WTC11 (cell line): ENCODE measurements around the gene MTA3. TPM values are rescaled to one million over a fixed set of nuclear protein-coding genes. Genes with fewer than 3 reads are reported as not detected.

Source experiments
- ATAC-seq: fragments of 200-7000 bp; cut with Tn5 transposase; 2 replicates; pipeline ENCODE4 v1.10.0; 2021; ENCODE audit warnings: mild to moderate bottlenecking, moderate library complexity
- CTCF ChIA-PET: fragments of 300-600 bp; sonication (Branson Sonifier 250); formaldehyde crosslinking; loops from one replicate; lab custom pipeline; 2021; ENCODE audit warnings: antibody characterized with exemption; lab: Charles Lee
- POLR2A ChIA-PET: fragments of 350-600 bp; sonication (Branson Sonifier 250); formaldehyde crosslinking; loops from one replicate; lab custom pipeline; 2021; ENCODE audit warnings: antibody characterized with exemption; lab: Charles Lee
- DNase-seq: peaks from one replicate; pipeline ENCODE4 v3.0.0; 2021; ENCODE audit warnings: low spot score
- H3K27ac Mint-ChIP-seq: 2 replicates; pipeline ENCODE4 v1.8.0; 2021; ENCODE audit warnings: mixed read lengths
- H3K27me3 Mint-ChIP-seq: 2 replicates; pipeline ENCODE4 v1.8.0; 2021; ENCODE audit warnings: low read depth, mild to moderate bottlenecking, moderate library complexity, mixed read lengths
- H3K36me3 Mint-ChIP-seq: 2 replicates; pipeline ENCODE4 v1.8.0; 2021; ENCODE audit warnings: mixed read lengths
- H3K4me1 Mint-ChIP-seq: 2 replicates; pipeline ENCODE4 v1.8.0; 2022; ENCODE audit warnings: mixed read lengths
- H3K4me3 Mint-ChIP-seq: 2 replicates; pipeline ENCODE4 v1.8.0; 2021; ENCODE audit warnings: mild to moderate bottlenecking, moderate library complexity, mixed read lengths
- H3K9me3 Mint-ChIP-seq: 2 replicates; pipeline ENCODE4 v1.8.0; 2021; ENCODE audit warnings: mixed read lengths
- CBFB ChIP-seq: sonication (generic); formaldehyde crosslinking; IDR thresholded peaks from 2 replicates; pipeline ENCODE4 v1.8.1; 2022; ENCODE audit warnings: mild to moderate bottlenecking, low read depth, missing genetic modification reagents
- CREM ChIP-seq: sonication (generic); formaldehyde crosslinking; IDR thresholded peaks from 2 replicates; pipeline ENCODE4 v1.8.1; 2022; ENCODE audit warnings: mild to moderate bottlenecking, missing genetic modification reagents, moderate library complexity
- EMX1 ChIP-seq: fragments of 250-450 bp; sonication (Bioruptor Pico); IDR thresholded peaks from 2 replicates; pipeline ENCODE4 v1.8.0; 2021; ENCODE audit warnings: mild to moderate bottlenecking
- GRHL2 ChIP-seq: fragments of 250-450 bp; sonication (Bioruptor Pico); IDR thresholded peaks from 2 replicates; pipeline ENCODE4 v1.8.0; 2022; ENCODE audit warnings: mild to moderate bottlenecking, moderate library complexity; ENCODE audit not compliant: insufficient replicate concordance, severe bottlenecking
- GTF2I ChIP-seq: fragments of 250-450 bp; sonication (Bioruptor Pico); conservative IDR thresholded peaks from 2 replicates; pipeline ENCODE4 v1.4.0; 2021; ENCODE audit warnings: mild to moderate bottlenecking
- PRRX2 ChIP-seq: fragments of 250-450 bp; sonication (Bioruptor Pico); IDR thresholded peaks from 2 replicates; pipeline ENCODE4 v1.8.0; 2021; ENCODE audit warnings: mild to moderate bottlenecking
- RORB ChIP-seq: fragments of 250-450 bp; sonication (Bioruptor Pico); IDR thresholded peaks from 2 replicates; pipeline ENCODE4 v1.9.0; 2021; ENCODE audit warnings: mild to moderate bottlenecking
- SMAD4 ChIP-seq: sonication (generic); formaldehyde crosslinking; IDR thresholded peaks from 2 replicates; pipeline ENCODE4 v1.8.0; 2022; ENCODE audit warnings: mild to moderate bottlenecking, missing genetic modification reagents
- ZNF416 ChIP-seq: fragments of 250-450 bp; sonication (Bioruptor Pico); IDR thresholded peaks from 2 replicates; pipeline ENCODE4 v1.9.0; 2021; ENCODE audit warnings: mild to moderate bottlenecking, inconsistent platforms
- total RNA-seq: library from RNA; stranded (reverse); gene quantifications from 3 replicates; pipeline ENCODE4 v1.2.3, GENCODE V29; 2021
- TF ChIP-seq, protein P1 (sequence below): sonication (generic); formaldehyde crosslinking; IDR thresholded peaks from 2 replicates; pipeline ENCODE4 v1.8.1; 2023; ENCODE audit warnings: mild to moderate bottlenecking, missing genetic modification reagents
- TF ChIP-seq, protein P2 (sequence below): fragments of 250-450 bp; sonication (Bioruptor Pico); IDR thresholded peaks from 2 replicates; pipeline ENCODE4 v1.8.0; 2021; ENCODE audit warnings: mild to moderate bottlenecking
- TF ChIP-seq, protein P3 (sequence below): fragments of 250-450 bp; sonication (Bioruptor Pico); IDR thresholded peaks from 2 replicates; pipeline ENCODE4 v1.9.0; 2021; ENCODE audit warnings: mild to moderate bottlenecking, borderline replicate concordance
- TF ChIP-seq, protein P4 (sequence below): sonication (generic); formaldehyde crosslinking; IDR thresholded peaks from 2 replicates; pipeline ENCODE4 v1.8.0; 2022; ENCODE audit warnings: mild to moderate bottlenecking, missing genetic modification reagents
- TF ChIP-seq, protein P5 (sequence below): sonication (generic); formaldehyde crosslinking; IDR thresholded peaks from 2 replicates; pipeline ENCODE4 v1.8.1; 2022; ENCODE audit warnings: mild to moderate bottlenecking, missing genetic modification reagents, moderate library complexity, borderline replicate concordance
- TF ChIP-seq, protein P6 (sequence below): sonication (generic); formaldehyde crosslinking; IDR thresholded peaks from 2 replicates; pipeline ENCODE4 v1.8.1; 2022; ENCODE audit warnings: low read depth, missing genetic modification reagents, borderline replicate concordance

The MTA3 gene
- total RNA-seq, 1 experiment from 2014 or later: 153 TPM

DNA sequence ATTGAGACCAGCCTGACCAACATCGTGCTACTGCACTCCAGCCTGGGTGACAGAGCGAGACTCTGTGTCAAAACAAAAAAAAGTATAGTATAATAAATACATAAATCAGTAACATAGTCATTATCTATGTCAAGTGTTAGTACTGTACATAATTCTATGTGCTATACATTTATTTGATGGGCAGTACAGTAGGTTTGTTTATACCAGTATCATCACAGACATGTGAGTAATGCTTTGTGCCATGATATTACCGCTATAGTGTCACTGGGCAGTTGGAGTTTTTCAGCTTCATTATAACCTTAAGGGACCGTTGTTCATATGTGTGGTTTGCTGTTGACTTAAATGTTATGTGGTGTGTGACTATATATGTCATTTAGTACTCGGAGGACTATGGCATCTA is 24.9 kb downstream of the MTA3 start:
- Mint-ChIP-seq H3K4me1 (peaks cover 12% of the 10 kb centered on the region), H3K27me3 (no peaks in the 10 kb centered on the region), H3K36me3 (peaks cover 35% of the 10 kb centered on the region), H3K27ac (no peak overlapping the region), H3K4me3 (no peak overlapping the region), H3K9me3 (peaks cover 4% of the 10 kb centered on the region; the same call in 1 of the 2 replicates)
- DNase-seq (no peak), ATAC-seq (no peak)
- POLR2A ChIA-PET: no interaction called here
- CTCF ChIA-PET: no interaction called here
- TF ChIP-seq PRRX2 (no peak), GRHL2 (CRISPR knock-in tag) (no peak), CREM (CRISPR knock-in tag) (no peak), RORB (CRISPR knock-in tag) (no peak), ZNF416 (CRISPR knock-in tag) (no peak)
- TF ChIP-seq, protein P1, sequence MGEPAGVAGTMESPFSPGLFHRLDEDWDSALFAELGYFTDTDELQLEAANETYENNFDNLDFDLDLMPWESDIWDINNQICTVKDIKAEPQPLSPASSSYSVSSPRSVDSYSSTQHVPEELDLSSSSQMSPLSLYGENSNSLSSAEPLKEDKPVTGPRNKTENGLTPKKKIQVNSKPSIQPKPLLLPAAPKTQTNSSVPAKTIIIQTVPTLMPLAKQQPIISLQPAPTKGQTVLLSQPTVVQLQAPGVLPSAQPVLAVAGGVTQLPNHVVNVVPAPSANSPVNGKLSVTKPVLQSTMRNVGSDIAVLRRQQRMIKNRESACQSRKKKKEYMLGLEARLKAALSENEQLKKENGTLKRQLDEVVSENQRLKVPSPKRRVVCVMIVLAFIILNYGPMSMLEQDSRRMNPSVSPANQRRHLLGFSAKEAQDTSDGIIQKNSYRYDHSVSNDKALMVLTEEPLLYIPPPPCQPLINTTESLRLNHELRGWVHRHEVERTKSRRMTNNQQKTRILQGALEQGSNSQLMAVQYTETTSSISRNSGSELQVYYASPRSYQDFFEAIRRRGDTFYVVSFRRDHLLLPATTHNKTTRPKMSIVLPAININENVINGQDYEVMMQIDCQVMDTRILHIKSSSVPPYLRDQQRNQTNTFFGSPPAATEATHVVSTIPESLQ (CRISPR knock-in tag): no peak
- TF ChIP-seq, protein P2, sequence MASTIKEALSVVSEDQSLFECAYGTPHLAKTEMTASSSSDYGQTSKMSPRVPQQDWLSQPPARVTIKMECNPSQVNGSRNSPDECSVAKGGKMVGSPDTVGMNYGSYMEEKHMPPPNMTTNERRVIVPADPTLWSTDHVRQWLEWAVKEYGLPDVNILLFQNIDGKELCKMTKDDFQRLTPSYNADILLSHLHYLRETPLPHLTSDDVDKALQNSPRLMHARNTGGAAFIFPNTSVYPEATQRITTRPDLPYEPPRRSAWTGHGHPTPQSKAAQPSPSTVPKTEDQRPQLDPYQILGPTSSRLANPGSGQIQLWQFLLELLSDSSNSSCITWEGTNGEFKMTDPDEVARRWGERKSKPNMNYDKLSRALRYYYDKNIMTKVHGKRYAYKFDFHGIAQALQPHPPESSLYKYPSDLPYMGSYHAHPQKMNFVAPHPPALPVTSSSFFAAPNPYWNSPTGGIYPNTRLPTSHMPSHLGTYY (CRISPR knock-in tag): no peak

DNA sequence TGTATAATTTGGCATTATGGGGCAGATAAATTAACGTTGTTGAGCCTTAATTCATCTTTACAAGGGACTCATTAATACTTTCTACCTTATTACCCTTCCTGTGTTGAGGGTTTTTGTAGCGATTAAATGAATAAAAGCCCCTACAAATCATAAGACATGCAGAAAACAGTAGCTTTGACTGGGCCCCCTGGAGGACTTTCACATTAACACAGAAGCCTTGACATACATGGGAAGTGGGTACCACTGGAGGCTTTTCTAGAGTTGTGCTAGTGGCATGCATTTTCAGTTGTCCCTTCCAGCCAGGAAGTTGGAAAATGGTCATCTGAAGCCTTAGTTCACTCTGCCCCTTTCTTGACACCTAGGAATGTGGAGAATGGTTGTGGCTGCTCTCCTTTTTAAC is 30.2 kb downstream of the MTA3 start:
- peak; percentile 58; the same call in 1 of the 2 replicates for ATAC-seq
- POLR2A ChIA-PET: no interaction called here

More for the DNA sequence above, 30.2 kb downstream of the MTA3 start:
- H3K27me3 Mint-ChIP-seq: no peaks in the 10 kb centered on the region
- no peak overlapping the region for H3K4me3 Mint-ChIP-seq
- H3K36me3 Mint-ChIP-seq: peaks cover 36% of the 10 kb centered on the region
- H3K27ac Mint-ChIP-seq: 0 out of 2 replicates have a peak overlapping the region, but pooled peaks have one; percentile 9
- CTCF ChIA-PET: interaction anchor here (0.6 to 1.3 kb wide), 4 partner anchors 40 to 97 kb away, joined by 3 to 4 read pairs (median 3); no protein-coding TSS in a partner anchor
- no peak for TF ChIP-seq SMAD4
- TF ChIP-seq, protein P3, sequence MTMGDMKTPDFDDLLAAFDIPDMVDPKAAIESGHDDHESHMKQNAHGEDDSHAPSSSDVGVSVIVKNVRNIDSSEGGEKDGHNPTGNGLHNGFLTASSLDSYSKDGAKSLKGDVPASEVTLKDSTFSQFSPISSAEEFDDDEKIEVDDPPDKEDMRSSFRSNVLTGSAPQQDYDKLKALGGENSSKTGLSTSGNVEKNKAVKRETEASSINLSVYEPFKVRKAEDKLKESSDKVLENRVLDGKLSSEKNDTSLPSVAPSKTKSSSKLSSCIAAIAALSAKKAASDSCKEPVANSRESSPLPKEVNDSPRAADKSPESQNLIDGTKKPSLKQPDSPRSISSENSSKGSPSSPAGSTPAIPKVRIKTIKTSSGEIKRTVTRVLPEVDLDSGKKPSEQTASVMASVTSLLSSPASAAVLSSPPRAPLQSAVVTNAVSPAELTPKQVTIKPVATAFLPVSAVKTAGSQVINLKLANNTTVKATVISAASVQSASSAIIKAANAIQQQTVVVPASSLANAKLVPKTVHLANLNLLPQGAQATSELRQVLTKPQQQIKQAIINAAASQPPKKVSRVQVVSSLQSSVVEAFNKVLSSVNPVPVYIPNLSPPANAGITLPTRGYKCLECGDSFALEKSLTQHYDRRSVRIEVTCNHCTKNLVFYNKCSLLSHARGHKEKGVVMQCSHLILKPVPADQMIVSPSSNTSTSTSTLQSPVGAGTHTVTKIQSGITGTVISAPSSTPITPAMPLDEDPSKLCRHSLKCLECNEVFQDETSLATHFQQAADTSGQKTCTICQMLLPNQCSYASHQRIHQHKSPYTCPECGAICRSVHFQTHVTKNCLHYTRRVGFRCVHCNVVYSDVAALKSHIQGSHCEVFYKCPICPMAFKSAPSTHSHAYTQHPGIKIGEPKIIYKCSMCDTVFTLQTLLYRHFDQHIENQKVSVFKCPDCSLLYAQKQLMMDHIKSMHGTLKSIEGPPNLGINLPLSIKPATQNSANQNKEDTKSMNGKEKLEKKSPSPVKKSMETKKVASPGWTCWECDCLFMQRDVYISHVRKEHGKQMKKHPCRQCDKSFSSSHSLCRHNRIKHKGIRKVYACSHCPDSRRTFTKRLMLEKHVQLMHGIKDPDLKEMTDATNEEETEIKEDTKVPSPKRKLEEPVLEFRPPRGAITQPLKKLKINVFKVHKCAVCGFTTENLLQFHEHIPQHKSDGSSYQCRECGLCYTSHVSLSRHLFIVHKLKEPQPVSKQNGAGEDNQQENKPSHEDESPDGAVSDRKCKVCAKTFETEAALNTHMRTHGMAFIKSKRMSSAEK: no peak
- TF ChIP-seq GTF2I (CRISPR knock-in tag): no peak
- TF ChIP-seq, protein P4, sequence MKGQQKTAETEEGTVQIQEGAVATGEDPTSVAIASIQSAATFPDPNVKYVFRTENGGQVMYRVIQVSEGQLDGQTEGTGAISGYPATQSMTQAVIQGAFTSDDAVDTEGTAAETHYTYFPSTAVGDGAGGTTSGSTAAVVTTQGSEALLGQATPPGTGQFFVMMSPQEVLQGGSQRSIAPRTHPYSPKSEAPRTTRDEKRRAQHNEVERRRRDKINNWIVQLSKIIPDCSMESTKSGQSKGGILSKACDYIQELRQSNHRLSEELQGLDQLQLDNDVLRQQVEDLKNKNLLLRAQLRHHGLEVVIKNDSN: no peak
- no peak for TF ChIP-seq CBFB (CRISPR knock-in tag)
- TF ChIP-seq, protein P5, sequence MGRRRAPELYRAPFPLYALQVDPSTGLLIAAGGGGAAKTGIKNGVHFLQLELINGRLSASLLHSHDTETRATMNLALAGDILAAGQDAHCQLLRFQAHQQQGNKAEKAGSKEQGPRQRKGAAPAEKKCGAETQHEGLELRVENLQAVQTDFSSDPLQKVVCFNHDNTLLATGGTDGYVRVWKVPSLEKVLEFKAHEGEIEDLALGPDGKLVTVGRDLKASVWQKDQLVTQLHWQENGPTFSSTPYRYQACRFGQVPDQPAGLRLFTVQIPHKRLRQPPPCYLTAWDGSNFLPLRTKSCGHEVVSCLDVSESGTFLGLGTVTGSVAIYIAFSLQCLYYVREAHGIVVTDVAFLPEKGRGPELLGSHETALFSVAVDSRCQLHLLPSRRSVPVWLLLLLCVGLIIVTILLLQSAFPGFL (CRISPR knock-in tag): no peak
- TF ChIP-seq EMX1 (CRISPR knock-in tag): no peak
- TF ChIP-seq, protein P6, sequence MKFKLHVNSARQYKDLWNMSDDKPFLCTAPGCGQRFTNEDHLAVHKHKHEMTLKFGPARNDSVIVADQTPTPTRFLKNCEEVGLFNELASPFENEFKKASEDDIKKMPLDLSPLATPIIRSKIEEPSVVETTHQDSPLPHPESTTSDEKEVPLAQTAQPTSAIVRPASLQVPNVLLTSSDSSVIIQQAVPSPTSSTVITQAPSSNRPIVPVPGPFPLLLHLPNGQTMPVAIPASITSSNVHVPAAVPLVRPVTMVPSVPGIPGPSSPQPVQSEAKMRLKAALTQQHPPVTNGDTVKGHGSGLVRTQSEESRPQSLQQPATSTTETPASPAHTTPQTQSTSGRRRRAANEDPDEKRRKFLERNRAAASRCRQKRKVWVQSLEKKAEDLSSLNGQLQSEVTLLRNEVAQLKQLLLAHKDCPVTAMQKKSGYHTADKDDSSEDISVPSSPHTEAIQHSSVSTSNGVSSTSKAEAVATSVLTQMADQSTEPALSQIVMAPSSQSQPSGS (CRISPR knock-in tag): no peak
- TF ChIP-seq, all 79 proteins: peak for 0
- DNase-seq: no peak
- Mint-ChIP-seq H3K4me1 (peaks cover 5% of the 10 kb centered on the region), H3K9me3 (peaks cover 5% of the 10 kb centered on the region; the same call in 1 of the 2 replicates)
